ENCODE measurements around the gene AHCTF1.

AHCTF1 gene

DNA sequence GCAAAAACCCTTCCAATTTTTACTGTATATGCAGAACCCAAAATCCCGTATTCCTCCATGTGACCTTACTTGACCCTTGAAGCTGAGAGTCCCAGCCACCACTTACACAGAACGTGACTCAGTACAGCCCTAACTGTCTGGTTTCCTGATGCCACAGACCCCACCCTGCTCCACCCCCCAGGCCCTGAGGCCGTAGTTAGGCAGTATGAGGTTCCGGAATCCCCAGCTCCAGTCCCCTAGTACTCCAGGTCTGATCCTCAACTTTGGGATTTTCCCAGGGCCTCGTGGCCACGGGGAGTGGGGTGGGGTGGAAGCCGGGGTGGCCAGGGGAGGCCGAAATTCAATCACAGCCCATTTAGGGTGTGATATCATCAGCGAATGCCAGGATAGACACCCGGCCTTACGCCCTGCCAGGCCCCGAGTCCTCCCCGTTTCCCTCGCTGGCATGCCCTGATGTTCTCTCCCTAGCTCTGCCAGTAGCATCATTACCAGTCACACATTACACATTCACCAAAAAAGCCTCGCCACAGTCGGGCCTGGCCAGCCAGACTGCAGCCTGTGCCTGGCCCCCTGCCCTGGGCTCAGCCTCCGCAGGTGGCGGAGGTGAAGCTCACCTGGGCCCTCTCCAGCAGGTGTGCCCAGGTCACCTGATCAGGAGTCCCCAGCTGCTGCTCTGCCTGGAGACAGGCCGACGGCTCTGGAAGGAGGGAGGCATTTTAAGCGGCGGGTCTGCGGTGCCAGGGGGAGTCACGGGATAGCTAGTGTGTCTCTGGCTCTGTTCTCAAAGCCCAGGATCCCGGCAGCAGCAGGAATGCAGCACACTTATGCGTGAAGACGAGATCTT lies 136.7 kb downstream of the AHCTF1 start:
- H3K27ac ChIP-seq (ENCODE audit: low read depth in 2 of 2, low read length in 2 of 2): no peak overlapping the region
- H3K4me1 ChIP-seq (ENCODE audit: control insufficient read depth in 2 of 2, insufficient read depth in 2 of 2, low read length in 2 of 2): peaks cover 3 to 5% of the 10 kb centered on the region in 2 donors
- no peak overlapping the region for H3K9ac ChIP-seq (ENCODE audit: low read depth in 1 of 2, low read length in 2 of 2)
- H3K9me3 ChIP-seq (ENCODE audit: control insufficient read depth in 2 of 2, low read length in 2 of 2): no peaks in the 10 kb centered on the region
- H3K36me3 ChIP-seq (ENCODE audit: control insufficient read depth in 2 of 2, insufficient read depth in 2 of 2, low read length in 2 of 2): no peaks in the 10 kb centered on the region
- H3K27me3 ChIP-seq (ENCODE audit: control insufficient read depth in 2 of 2, insufficient read depth in 2 of 2, low read length in 2 of 2): no peaks in the 10 kb centered on the region
- H3K4me3 ChIP-seq (ENCODE audit: low read length in 2 of 2): no peak overlapping the region

DNA sequence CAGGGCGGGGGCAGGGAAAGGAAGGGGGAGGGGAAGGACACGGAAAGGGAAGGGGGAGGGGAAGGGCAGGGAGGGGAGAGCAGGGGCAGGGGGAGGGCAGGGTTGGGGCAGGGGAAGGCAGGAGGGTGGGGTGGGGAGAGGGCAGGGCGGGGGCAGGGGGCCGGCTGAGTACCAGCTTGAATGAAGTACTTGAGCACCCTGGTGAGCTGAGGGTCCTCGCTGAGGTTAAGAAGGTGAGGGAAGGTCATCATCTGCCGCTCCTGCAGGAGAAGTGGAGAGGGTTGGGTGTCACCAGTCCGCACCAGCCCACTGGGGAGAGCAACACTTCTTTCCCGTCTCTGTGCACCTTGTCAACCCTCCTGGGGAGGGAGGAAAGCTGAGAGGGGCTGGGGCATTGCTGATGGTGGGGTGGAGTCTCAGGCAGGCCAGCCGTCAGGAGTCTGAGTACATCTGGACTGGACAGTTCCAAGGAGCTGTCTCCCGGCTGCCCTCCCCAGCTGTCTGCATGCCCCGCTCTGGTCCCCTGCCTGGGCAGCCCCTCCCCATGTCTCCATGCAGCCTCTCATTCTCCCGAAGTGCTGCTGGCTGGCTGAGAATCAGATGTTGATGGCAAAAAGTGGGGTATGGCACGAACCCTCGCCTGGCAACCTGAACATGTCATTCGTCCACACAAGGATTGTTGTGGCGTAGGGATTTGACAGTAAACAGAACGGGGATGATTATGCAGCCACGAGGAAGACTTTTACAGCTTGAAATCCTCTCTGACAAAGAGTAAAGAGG lies 137.5 kb downstream of the AHCTF1 start:
- Histone ChIP-seq H3K4me3 (ENCODE audit: low read length in 2 of 2) (peak overlapping the region in 1 of 2 donors; percentile 3), H3K9ac (ENCODE audit: low read depth in 1 of 2, low read length in 2 of 2) (no peak overlapping the region), H3K27me3 (ENCODE audit: control insufficient read depth in 2 of 2, insufficient read depth in 2 of 2, low read length in 2 of 2) (no peaks in the 10 kb centered on the region), H3K4me1 (ENCODE audit: control insufficient read depth in 2 of 2, insufficient read depth in 2 of 2, low read length in 2 of 2) (peaks cover 3 to 5% of the 10 kb centered on the region in 2 donors), H3K36me3 (ENCODE audit: control insufficient read depth in 2 of 2, insufficient read depth in 2 of 2, low read length in 2 of 2) (no peaks in the 10 kb centered on the region), H3K9me3 (ENCODE audit: control insufficient read depth in 2 of 2, low read length in 2 of 2) (no peaks in the 10 kb centered on the region), H3K27ac (ENCODE audit: low read depth in 2 of 2, low read length in 2 of 2) (no peak overlapping the region)

- no peak overlapping the region for H3K4me3 ChIP-seq (ENCODE audit: low read length in 2 of 2)
- H3K27ac ChIP-seq (ENCODE audit: low read depth in 2 of 2, low read length in 2 of 2): no peak overlapping the region
- H3K4me1 ChIP-seq (ENCODE audit: control insufficient read depth in 2 of 2, insufficient read depth in 2 of 2, low read length in 2 of 2): peaks cover 5 to 7% of the 10 kb centered on the region in 2 donors
- no peaks in the 10 kb centered on the region for H3K36me3 ChIP-seq (ENCODE audit: control insufficient read depth in 2 of 2, insufficient read depth in 2 of 2, low read length in 2 of 2)
- no peaks in the 10 kb centered on the region for H3K27me3 ChIP-seq (ENCODE audit: control insufficient read depth in 2 of 2, insufficient read depth in 2 of 2, low read length in 2 of 2)
- H3K9ac ChIP-seq (ENCODE audit: low read depth in 1 of 2, low read length in 2 of 2): no peak overlapping the region
- no peaks in the 10 kb centered on the region for H3K9me3 ChIP-seq (ENCODE audit: control insufficient read depth in 2 of 2, low read length in 2 of 2)
These were observed 138.3 kb downstream of the AHCTF1 start for GRCh38 chr1:246793356-246793896.

DNA sequence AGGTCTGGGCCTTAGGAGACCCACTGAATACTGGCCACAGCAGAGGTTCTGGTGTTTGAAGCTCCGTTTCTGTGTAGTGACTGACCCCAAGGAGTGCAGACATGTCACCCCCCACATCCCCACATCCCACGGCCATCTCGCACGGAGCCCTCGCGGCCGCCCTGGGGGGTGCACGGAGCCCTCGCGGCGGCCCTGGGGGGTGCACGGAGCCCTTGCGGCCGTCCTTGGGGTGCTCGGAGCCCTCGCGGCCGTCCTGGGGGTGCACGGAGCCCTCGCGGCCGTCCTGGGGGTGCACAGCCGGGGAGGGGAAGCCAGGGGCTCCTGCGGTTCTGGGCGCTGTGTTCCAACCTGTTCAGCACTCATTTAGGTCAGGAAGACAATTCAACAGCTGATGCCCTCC lies 139.1 kb downstream of the AHCTF1 start:
- Histone ChIP-seq H3K27me3 (ENCODE audit: control insufficient read depth in 2 of 2, insufficient read depth in 2 of 2, low read length in 2 of 2) (no peaks in the 10 kb centered on the region), H3K9me3 (ENCODE audit: control insufficient read depth in 2 of 2, low read length in 2 of 2) (no peaks in the 10 kb centered on the region), H3K4me3 (ENCODE audit: low read length in 2 of 2) (no peak overlapping the region), H3K27ac (ENCODE audit: low read depth in 2 of 2, low read length in 2 of 2) (no peak overlapping the region), H3K36me3 (ENCODE audit: control insufficient read depth in 2 of 2, insufficient read depth in 2 of 2, low read length in 2 of 2) (no peaks in the 10 kb centered on the region), H3K9ac (ENCODE audit: low read depth in 1 of 2, low read length in 2 of 2) (no peak overlapping the region), H3K4me1 (ENCODE audit: control insufficient read depth in 2 of 2, insufficient read depth in 2 of 2, low read length in 2 of 2) (peaks cover 5 to 7% of the 10 kb centered on the region in 2 donors)

DNA sequence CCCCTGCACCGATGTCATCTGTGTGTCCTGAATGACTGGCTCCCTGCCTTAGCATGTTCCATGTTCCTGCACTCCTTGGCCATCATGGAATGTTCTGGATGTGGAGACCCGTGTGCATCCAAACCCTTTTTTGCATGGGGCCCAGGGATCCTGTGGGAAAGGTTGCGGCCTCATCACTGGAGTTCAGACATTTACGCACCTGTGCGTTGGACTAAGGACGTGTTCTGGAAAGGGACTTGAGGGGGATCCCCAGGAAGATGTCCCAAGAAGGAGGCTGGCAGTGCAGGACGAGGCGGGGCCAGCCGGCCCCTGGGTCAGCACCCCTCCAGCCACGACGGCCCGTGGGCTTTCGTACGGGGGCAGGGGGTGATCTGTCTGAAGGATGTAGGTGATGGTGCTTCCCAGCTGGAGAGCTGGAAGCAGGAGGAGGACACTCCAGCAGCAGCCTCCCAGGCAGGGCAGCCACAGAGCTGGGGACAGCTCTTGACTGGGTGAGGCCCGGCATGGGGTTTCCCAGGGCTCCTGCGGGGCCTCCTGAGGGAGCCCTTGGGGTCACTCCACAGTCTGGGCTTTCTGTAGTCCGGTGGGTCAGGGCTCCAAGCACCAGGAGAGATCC lies 140.3 kb downstream of the AHCTF1 start:
- H3K27ac ChIP-seq (ENCODE audit: low read depth in 2 of 2, low read length in 2 of 2): no peak overlapping the region
- no peak overlapping the region for H3K4me3 ChIP-seq (ENCODE audit: low read length in 2 of 2)
- no peak overlapping the region for H3K9ac ChIP-seq (ENCODE audit: low read depth in 1 of 2, low read length in 2 of 2)
- H3K27me3 ChIP-seq (ENCODE audit: control insufficient read depth in 2 of 2, insufficient read depth in 2 of 2, low read length in 2 of 2): no peaks in the 10 kb centered on the region
- H3K4me1 ChIP-seq (ENCODE audit: control insufficient read depth in 2 of 2, insufficient read depth in 2 of 2, low read length in 2 of 2): peaks cover 5 to 7% of the 10 kb centered on the region in 2 donors
- no peaks in the 10 kb centered on the region for H3K9me3 ChIP-seq (ENCODE audit: control insufficient read depth in 2 of 2, low read length in 2 of 2)
- H3K36me3 ChIP-seq (ENCODE audit: control insufficient read depth in 2 of 2, insufficient read depth in 2 of 2, low read length in 2 of 2): no peaks in the 10 kb centered on the region

GRCh38 chr1:246790833-246791232 lies 140.9 kb downstream of the AHCTF1 start:
- Histone ChIP-seq H3K9me3 (ENCODE audit: control insufficient read depth in 2 of 2, low read length in 2 of 2) (no peaks in the 10 kb centered on the region), H3K9ac (ENCODE audit: low read depth in 1 of 2, low read length in 2 of 2) (no peak overlapping the region), H3K27me3 (ENCODE audit: control insufficient read depth in 2 of 2, insufficient read depth in 2 of 2, low read length in 2 of 2) (no peaks in the 10 kb centered on the region), H3K27ac (ENCODE audit: low read depth in 2 of 2, low read length in 2 of 2) (no peak overlapping the region), H3K36me3 (ENCODE audit: control insufficient read depth in 2 of 2, insufficient read depth in 2 of 2, low read length in 2 of 2) (no peaks in the 10 kb centered on the region), H3K4me1 (ENCODE audit: control insufficient read depth in 2 of 2, insufficient read depth in 2 of 2, low read length in 2 of 2) (peaks cover 5 to 7% of the 10 kb centered on the region in 2 donors), H3K4me3 (ENCODE audit: low read length in 2 of 2) (no peak overlapping the region)

- H3K27me3 ChIP-seq (ENCODE audit: control insufficient read depth in 2 of 2, insufficient read depth in 2 of 2, low read length in 2 of 2): no peaks in the 10 kb centered on the region
- no peaks in the 10 kb centered on the region for H3K9me3 ChIP-seq (ENCODE audit: control insufficient read depth in 2 of 2, low read length in 2 of 2)
- no peaks in the 10 kb centered on the region for H3K36me3 ChIP-seq (ENCODE audit: control insufficient read depth in 2 of 2, insufficient read depth in 2 of 2, low read length in 2 of 2)
- H3K27ac ChIP-seq (ENCODE audit: low read depth in 2 of 2, low read length in 2 of 2): no peak overlapping the region
- peaks cover 7% of the 10 kb centered on the region in 2 donors for H3K4me1 ChIP-seq (ENCODE audit: control insufficient read depth in 2 of 2, insufficient read depth in 2 of 2, low read length in 2 of 2)
- no peak overlapping the region for H3K9ac ChIP-seq (ENCODE audit: low read depth in 1 of 2, low read length in 2 of 2)
- H3K4me3 ChIP-seq (ENCODE audit: low read length in 2 of 2): no peak overlapping the region
These were observed 141.4 kb downstream of the AHCTF1 start for GRCh38 chr1:246790364-246790763.

- peaks cover 6 to 7% of the 10 kb centered on the region in 2 donors for H3K4me1 ChIP-seq (ENCODE audit: control insufficient read depth in 2 of 2, insufficient read depth in 2 of 2, low read length in 2 of 2)
- no peak overlapping the region for H3K9ac ChIP-seq (ENCODE audit: low read depth in 1 of 2, low read length in 2 of 2)
- H3K9me3 ChIP-seq (ENCODE audit: control insufficient read depth in 2 of 2, low read length in 2 of 2): no peaks in the 10 kb centered on the region
- H3K36me3 ChIP-seq (ENCODE audit: control insufficient read depth in 2 of 2, insufficient read depth in 2 of 2, low read length in 2 of 2): no peaks in the 10 kb centered on the region
- no peaks in the 10 kb centered on the region for H3K27me3 ChIP-seq (ENCODE audit: control insufficient read depth in 2 of 2, insufficient read depth in 2 of 2, low read length in 2 of 2)
- H3K4me3 ChIP-seq (ENCODE audit: low read length in 2 of 2): no peak overlapping the region
- no peak overlapping the region for H3K27ac ChIP-seq (ENCODE audit: low read depth in 2 of 2, low read length in 2 of 2)
These were observed 142.1 kb downstream of the AHCTF1 start for GRCh38 chr1:246789454-246790339.

All from mucosa of rectum (tissue), 2 donors.